ENCODE data around the gene ARAF. TPM values are rescaled to one million over a fixed set of nuclear protein-coding genes. Genes with fewer than 3 reads are reported as not detected.

The ARAF gene
- total and polyA plus RNA-seq, 2 of the 8 experiments (the other 6 are each of a cell fraction or from before 2014, with no cell fraction given) = 39.0 to 45.2 TPM

DNA sequence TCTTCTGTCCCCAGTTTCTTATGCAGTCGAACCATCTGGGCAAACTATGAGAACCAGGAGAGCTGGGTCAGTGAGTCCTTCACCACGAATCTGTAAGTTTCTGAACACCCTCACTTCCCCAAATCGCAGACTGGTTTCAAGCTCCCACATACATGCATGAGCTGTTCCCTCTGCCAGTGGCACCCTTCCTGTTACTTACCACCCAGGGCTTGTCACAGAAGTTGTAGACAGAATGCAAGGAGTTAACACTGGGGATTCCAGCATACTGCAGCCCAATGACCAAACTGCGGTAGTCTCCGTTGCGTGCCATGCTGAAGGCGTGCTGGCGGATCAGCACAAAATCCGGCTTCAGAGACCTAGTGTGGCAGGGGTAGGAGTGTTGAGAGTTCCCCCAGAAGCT is 44.0 kb downstream of the ARAF start:
- Histone ChIP-seq H2BK120ac (replicated peaks; ENCODE audit: low read depth, low read length) (no peak overlapping the region), H2BK15ac (ENCODE audit: low read length) (no peak overlapping the region), H3K4me2 (ENCODE audit: insufficient read depth in 1 of 2, low read depth in 2 of 2, low read length in 2 of 2) (no peak overlapping the region), H3K79me1 (ENCODE audit: low read depth, low read length) (no peaks in the 10 kb centered on the region), H2AK5ac (ENCODE audit: low read depth, low read length) (no peak overlapping the region), H4K5ac (ENCODE audit: insufficient read length, low read depth, low read length) (no peak overlapping the region), H4K8ac (ENCODE audit: extremely low read depth, insufficient read depth, low read length) (no peak overlapping the region), H3K27ac (ENCODE audit: low read depth, low read length) (no peak overlapping the region), H2AFZ (ENCODE audit: low read length) (no peak overlapping the region), H3K23ac (ENCODE audit: insufficient read length) (no peak overlapping the region), H3K23me2 (ENCODE audit: low read depth, low read length) (no peaks in the 10 kb centered on the region), H2BK12ac (ENCODE audit: low read depth, low read length) (no peak overlapping the region), H3K4ac (replicated peaks; ENCODE audit: insufficient read length, low read depth, low read length) (no peak overlapping the region), H4K91ac (replicated peaks; ENCODE audit: insufficient read length, low read length) (no peak overlapping the region), H2BK20ac (ENCODE audit: low read length) (no peak overlapping the region), H2BK5ac (ENCODE audit: low read depth, low read length) (no peak overlapping the region), H3K4me1 (replicated peaks in 1 of 4; ENCODE audit: control insufficient read depth in 3 of 4, insufficient read depth in 4 of 4, low read length in 3 of 4) (peaks cover 0 to 8% (median 3%) of the 10 kb centered on the region in 4 experiments; a peak in 6 of 7 replicates), H3K4me3 (ENCODE audit: extremely low read depth in 1 of 4, insufficient read depth in 2 of 4, low read depth in 3 of 4, low read length in 4 of 4) (no peak overlapping the region), H4K20me1 (replicated peaks in 1 of 2; ENCODE audit: control insufficient read depth in 1 of 2, insufficient read depth in 2 of 2, low read length in 2 of 2) (no peaks in the 10 kb centered on the region), H3K27me3 (replicated peaks in 1 of 4; ENCODE audit: control insufficient read depth in 3 of 4, extremely low read depth in 1 of 4, insufficient read depth in 3 of 4, low read length in 3 of 4) (no peaks in the 10 kb centered on the region), H3K79me2 (ENCODE audit: control insufficient read depth in 1 of 2, insufficient read depth in 2 of 2, low read length in 2 of 2) (no peaks in the 10 kb centered on the region), H3K14ac (ENCODE audit: insufficient read length) (no peak overlapping the region), H3K18ac (ENCODE audit: extremely low read depth, low read length) (no peak overlapping the region), H3K56ac (replicated peaks; ENCODE audit: insufficient read length, low read depth, low read length) (no peak overlapping the region), H3K9me3 (ENCODE audit: insufficient read depth in 2 of 2, low read depth in 1 of 2, low read length in 1 of 2) (no peaks in the 10 kb centered on the region), H3K9ac (replicated peaks in 1 of 4; ENCODE audit: extremely low read depth in 1 of 4, low read depth in 3 of 4, low read length in 3 of 4) (no peak overlapping the region), H3K36me3 (ENCODE audit: control insufficient read depth in 2 of 4, insufficient read depth in 4 of 4, low read length in 3 of 4) (no peaks in the 10 kb centered on the region; a peak in 1 of 8 replicates)
- no peak for DNase-seq (ENCODE audit: low read depth in 1 of 2, low spot score in 2 of 2)
- FAIRE-seq = no peak
- CTCF ChIA-PET (ENCODE audit: partially characterized antibody) = interaction anchor here (0.9 to 1.3 kb wide), 3 partner anchors 23 to 202 kb away, joined by 3 to 5 read pairs (median 3); no protein-coding TSS in a partner anchor
- POLR2A ChIA-PET (ENCODE audit: partially characterized antibody) = interaction anchor here (1.8 kb wide), 1 partner anchor 11 kb away, joined by 4 read pairs; no protein-coding TSS in a partner anchor
- WGBS, 2 experiments (ENCODE audit: extremely low coverage in 1 of 2, insufficient coverage in 1 of 2, insufficient read length in 1 of 2, insufficient replicate concordance in 2 of 2, low coverage in 1 of 2, low lambda C conversion rate in 2 of 2, missing lambda C conversion rate in 1 of 2) = 90% methylated on average over 8 of the region's 9 CpGs; no CpG with 5 or more reads in 1 of the 2 experiments
- no peak for TF ChIP-seq ATF2 (IDR thresholded peaks at IDR 0.05; ENCODE audit: low read length)
- TF ChIP-seq SIX5 (IDR thresholded peaks at IDR 0.05; ENCODE audit: low read depth, low read length) = no peak
- no peak for TF ChIP-seq CBX8 (IDR thresholded peaks at IDR 0.05; ENCODE audit: borderline replicate concordance, low read depth, low read length)
- TF ChIP-seq KDM5A (IDR thresholded peaks at IDR 0.05; ENCODE audit: low read length) = no peak
- no peak for TF ChIP-seq KDM1A (IDR thresholded peaks at IDR 0.05; ENCODE audit: borderline replicate concordance, low read length)
- TF ChIP-seq EP300 (IDR thresholded peaks at IDR 0.05; ENCODE audit: borderline replicate concordance in 1 of 2, low read depth in 2 of 2, low read length in 2 of 2) = no peak
- TF ChIP-seq MAFK (IDR thresholded peaks at IDR 0.05; ENCODE audit: low read depth, low read length) = no peak
- no peak for TF ChIP-seq SP4 (IDR thresholded peaks at IDR 0.05; ENCODE audit: low read length)
- no peak for TF ChIP-seq KDM4A (IDR thresholded peaks at IDR 0.05; ENCODE audit: low read depth, low read length, severe bottlenecking)
- no peak for TF ChIP-seq HDAC6 (IDR thresholded peaks at IDR 0.05; ENCODE audit: low read depth, low read length)
- TF ChIP-seq ZNF274 (IDR thresholded peaks at IDR 0.05; ENCODE audit: borderline replicate concordance, extremely low read depth, low read length) = no peak
- no peak for TF ChIP-seq NRF1 (IDR thresholded peaks at IDR 0.05; ENCODE audit: low read depth, low read length)
- no peak for TF ChIP-seq TAF1 (IDR thresholded peaks at IDR 0.05; ENCODE audit: low read depth, low read length)

Measured in H1 (cell line).